Breast epithelium (tissue), 4 donors: ENCODE measurements around the gene DHX32. TPM values are rescaled to one million over a fixed set of nuclear protein-coding genes. Genes with fewer than 3 reads are reported as not detected.

Experiments used
- DNase-seq, 2 donors: peaks; one replicate each; pipeline ENCODE4 v3.0.0-alpha.2; 2019; ENCODE audit warnings: low spot score in 2 of 2
- H3K27ac ChIP-seq, 2 donors: fragments of 200-600 bp; sonication (generic) in 1 of 2; one replicate each; pipeline ENCODE4 v1.5.1; 2016 to 2019; ENCODE audit warnings: mild to moderate bottlenecking in 1 of 2
- H3K27me3 ChIP-seq, 2 donors: fragments of 200-600 bp; sonication (generic) in 1 of 2; one replicate each; pipeline versions ENCODE4 v1.5.1 to v1.6.0; 2017 to 2019; ENCODE audit warnings: control low read depth in 1 of 2, mild to moderate bottlenecking in 1 of 2
- H3K36me3 ChIP-seq: fragments of 200-600 bp; one replicate; pipeline ENCODE4 v1.5.1; 2019
- H3K4me1 ChIP-seq, 2 donors: fragments of 200-600 bp; sonication (generic); one replicate each; pipeline ENCODE4 v1.5.1; 2016 to 2019; ENCODE audit warnings: control low read depth in 1 of 2
- H3K4me3 ChIP-seq, 3 donors: fragments of 200-600 bp; sonication (generic); 1 replicate in 2 of 3; 2 replicates in 1 of 3; pipeline ENCODE4 v1.5.1; 2016 to 2019; ENCODE audit warnings: mild to moderate bottlenecking in 3 of 3, moderate library complexity in 2 of 3
- H3K9me3 ChIP-seq, 2 donors: fragments of 200-600 bp; sonication (generic) in 1 of 2; one replicate each; pipeline ENCODE4 v1.5.1; 2016 to 2019; ENCODE audit warnings: control low read depth in 1 of 2
- CTCF ChIP-seq, 3 donors: fragments of 450-650 bp; IDR thresholded peaks; one replicate each; pipeline ENCODE4 v1.5.1; 2016 to 2017; ENCODE audit warnings: antibody characterized with exemption in 3 of 3, mild to moderate bottlenecking in 3 of 3, moderate library complexity in 3 of 3
- POLR2A ChIP-seq: fragments of 450-650 bp; IDR thresholded peaks from one replicate; pipeline ENCODE4 v1.6.1; 2016; ENCODE audit warnings: antibody characterized with exemption, mild to moderate bottlenecking, moderate library complexity
- POLR2AphosphoS5 ChIP-seq, 3 donors: sonication (generic); formaldehyde crosslinking; IDR thresholded peaks; one replicate each; pipeline ENCODE4 v1.6.1; 2017; ENCODE audit warnings: antibody characterized with exemption in 3 of 3
- intact Hi-C: fragments of 100-400 bp; cut with DNase I; formaldehyde crosslinking; loops from one replicate; pipeline ENCODE4 v1.15.1; 2023; ENCODE audit warnings: low total_unique reads
- total RNA-seq, 3 donors: library from RNA; depleted of rRNA; stranded (reverse); fragments of >200 nt; gene quantifications; one replicate each; pipeline ENCODE4 v1.1.0, GENCODE V29; 2016

Gene DHX32
- total RNA-seq, 3 donors from 2014 or later, result 18.1 to 54.6 (median 42.0) TPM

GRCh38 chr10:125815764-125816163 is 65.3 kb downstream of the DHX32 start:
- H3K36me3 ChIP-seq, result no peaks in the 10 kb centered on the region

DNA sequence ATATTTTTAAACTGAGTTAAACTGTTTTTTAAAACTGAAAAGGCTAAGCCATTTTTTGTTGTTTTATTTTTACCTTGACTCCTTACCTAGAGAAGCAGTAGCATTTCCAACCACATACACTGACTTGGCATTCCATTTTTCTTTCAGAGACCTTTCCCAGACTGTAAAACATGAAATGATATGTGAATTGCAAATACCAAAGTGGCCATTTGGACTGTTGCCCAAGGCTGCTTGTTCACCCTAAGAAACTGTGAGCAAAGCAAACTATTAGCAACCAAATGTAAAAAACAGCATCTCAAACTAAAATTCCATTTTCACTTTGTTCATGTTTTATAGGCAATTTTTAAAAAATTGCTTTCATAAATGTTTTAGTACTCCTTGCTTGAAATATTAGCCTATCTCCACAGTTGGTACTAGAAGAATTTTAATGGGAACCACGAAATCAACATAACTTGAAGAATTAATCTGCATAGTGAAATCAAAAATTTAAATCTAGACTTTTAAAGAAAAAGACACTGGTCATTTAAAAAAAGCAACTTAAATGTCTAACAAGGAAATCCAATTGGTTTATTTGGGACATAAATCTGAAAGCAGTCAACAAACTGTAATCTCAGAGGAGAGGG is 68.9 kb downstream of the DHX32 start:
- intact Hi-C loops, result no loop called here
- H3K36me3 ChIP-seq, result no peaks in the 10 kb centered on the region
- H3K4me1 ChIP-seq, result no peaks in the 10 kb centered on the region
- H3K27me3 ChIP-seq, result no peaks in the 10 kb centered on the region
- no peaks in the 10 kb centered on the region for H3K9me3 ChIP-seq
- H3K4me3 ChIP-seq, result no peak overlapping the region
- no peak for TF ChIP-seq POLR2AphosphoS5 (IDR thresholded peaks at IDR 0.05)
- TF ChIP-seq POLR2A, result no peak
- no peak for TF ChIP-seq CTCF (IDR thresholded peaks at IDR 0.05)
- H3K27ac ChIP-seq, result no peak overlapping the region
- no peak for DNase-seq

More at GRCh38 chr10:125815764-125816163, 65.3 kb downstream of the DHX32 start:
- H3K9me3 ChIP-seq, result no peaks in the 10 kb centered on the region
- no peak overlapping the region for H3K4me3 ChIP-seq
- no peak for TF ChIP-seq POLR2A
- DNase-seq, result no peak
- intact Hi-C loops, result no loop called here
- no peaks in the 10 kb centered on the region for H3K4me1 ChIP-seq
- no peaks in the 10 kb centered on the region for H3K27me3 ChIP-seq
- H3K27ac ChIP-seq, result no peak overlapping the region

DNA sequence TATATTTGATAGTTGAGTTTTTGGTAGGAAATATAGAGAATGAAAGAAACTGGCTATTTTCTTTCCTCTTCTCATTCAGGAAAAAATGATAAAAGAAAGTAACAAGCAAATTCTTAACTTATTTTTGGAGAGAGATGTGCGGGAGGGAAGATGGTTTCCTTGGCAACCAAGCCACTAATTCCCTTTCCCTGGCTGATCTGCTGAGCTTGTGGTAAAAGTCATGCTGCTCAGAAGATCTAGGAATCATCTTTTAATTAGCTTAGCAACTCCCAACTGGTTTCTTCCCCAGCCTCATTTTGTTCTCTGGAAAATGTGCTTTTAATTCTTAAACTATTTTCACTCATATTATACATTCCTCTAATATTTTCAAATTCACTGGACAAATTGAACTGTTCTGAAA is 69.8 kb downstream of the DHX32 start:
- TF ChIP-seq POLR2A (no peak), POLR2AphosphoS5 (IDR thresholded peaks at IDR 0.05) (no peak), CTCF (IDR thresholded peaks at IDR 0.05) (no peak)
- no peaks in the 10 kb centered on the region for H3K36me3 ChIP-seq
- H3K4me3 ChIP-seq, result no peak overlapping the region
- no peaks in the 10 kb centered on the region for H3K9me3 ChIP-seq
- no peak for DNase-seq
- intact Hi-C loops, result no loop called here
- H3K27me3 ChIP-seq, result no peaks in the 10 kb centered on the region
- no peak overlapping the region for H3K27ac ChIP-seq
- H3K4me1 ChIP-seq, result no peaks in the 10 kb centered on the region

DNA sequence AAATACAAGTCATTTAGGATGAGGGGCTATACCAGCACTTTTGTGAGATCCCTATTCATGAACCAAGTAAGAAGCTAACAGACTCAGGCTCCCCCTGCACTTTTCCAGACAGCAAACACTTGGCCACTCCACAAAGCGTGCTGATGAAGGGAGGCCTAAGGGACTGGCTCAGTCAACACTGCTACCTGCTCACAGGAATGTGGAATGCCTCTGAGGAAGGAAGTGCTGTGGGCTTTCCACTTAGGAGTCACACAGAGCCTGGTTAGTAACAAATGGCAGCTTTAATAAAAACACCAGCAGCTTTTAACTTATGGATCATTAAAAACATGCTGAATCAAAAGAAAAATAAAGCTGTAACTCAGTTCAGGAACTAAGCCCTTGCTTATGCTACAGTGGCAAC is 73.0 kb downstream of the DHX32 start:
- Histone ChIP-seq H3K4me1 (no peaks in the 10 kb centered on the region), H3K27ac (no peak overlapping the region), H3K4me3 (no peak overlapping the region), H3K9me3 (no peaks in the 10 kb centered on the region), H3K36me3 (no peaks in the 10 kb centered on the region), H3K27me3 (no peaks in the 10 kb centered on the region)
- TF ChIP-seq POLR2AphosphoS5 (IDR thresholded peaks at IDR 0.05), result no peak
- no peak for TF ChIP-seq CTCF (IDR thresholded peaks at IDR 0.05)
- no peak for TF ChIP-seq POLR2A
- DNase-seq, result no peak
- intact Hi-C loops, result no loop called here

GRCh38 chr10:125802739-125803138 is 78.4 kb downstream of the DHX32 start:
- intact Hi-C loops, result no loop called here
- H3K4me1 ChIP-seq, result no peaks in the 10 kb centered on the region
- TF ChIP-seq POLR2AphosphoS5 (IDR thresholded peaks at IDR 0.05) (no peak), CTCF (IDR thresholded peaks at IDR 0.05) (no peak), POLR2A (no peak)
- no peaks in the 10 kb centered on the region for H3K9me3 ChIP-seq
- no peak overlapping the region for H3K4me3 ChIP-seq
- H3K36me3 ChIP-seq, result no peaks in the 10 kb centered on the region
- H3K27ac ChIP-seq, result no peak overlapping the region
- no peaks in the 10 kb centered on the region for H3K27me3 ChIP-seq
- no peak for DNase-seq

DNA sequence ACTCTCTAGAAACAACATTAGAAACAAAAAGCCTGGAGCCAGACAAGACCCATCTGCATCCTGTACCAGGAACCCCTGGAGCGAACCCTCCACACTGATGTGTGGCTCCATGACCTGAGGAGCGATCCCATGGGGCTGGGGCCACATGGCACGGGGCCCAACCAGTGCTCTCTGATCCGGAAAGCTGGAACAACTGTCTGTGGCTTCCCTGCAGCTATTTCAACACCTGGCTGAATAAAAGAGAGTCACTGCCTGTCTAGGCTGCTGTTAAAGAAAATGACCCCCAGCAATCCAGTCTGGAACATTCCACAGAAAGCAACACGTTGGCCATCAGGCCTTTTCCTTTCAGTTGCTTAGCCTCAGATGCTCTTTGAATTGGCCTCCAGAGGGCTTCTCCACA is 79.0 kb downstream of the DHX32 start:
- Histone ChIP-seq H3K27me3 (no peaks in the 10 kb centered on the region), H3K4me3 (no peak overlapping the region), H3K27ac (no peak overlapping the region), H3K9me3 (no peaks in the 10 kb centered on the region), H3K36me3 (no peaks in the 10 kb centered on the region), H3K4me1 (no peaks in the 10 kb centered on the region)
- TF ChIP-seq POLR2A (no peak), POLR2AphosphoS5 (IDR thresholded peaks at IDR 0.05) (no peak), CTCF (IDR thresholded peaks at IDR 0.05) (no peak)
- intact Hi-C loops, result no loop called here
- DNase-seq, result no peak
